Measurements from ENCODE around the gene KRTAP10-1.
"Not testable (repeated sequence)": the region's sequence is repeated elsewhere in the genome, so short reads cannot be mapped to it uniquely, and the experiment has no call there.

KRTAP10-1 gene

DNA sequence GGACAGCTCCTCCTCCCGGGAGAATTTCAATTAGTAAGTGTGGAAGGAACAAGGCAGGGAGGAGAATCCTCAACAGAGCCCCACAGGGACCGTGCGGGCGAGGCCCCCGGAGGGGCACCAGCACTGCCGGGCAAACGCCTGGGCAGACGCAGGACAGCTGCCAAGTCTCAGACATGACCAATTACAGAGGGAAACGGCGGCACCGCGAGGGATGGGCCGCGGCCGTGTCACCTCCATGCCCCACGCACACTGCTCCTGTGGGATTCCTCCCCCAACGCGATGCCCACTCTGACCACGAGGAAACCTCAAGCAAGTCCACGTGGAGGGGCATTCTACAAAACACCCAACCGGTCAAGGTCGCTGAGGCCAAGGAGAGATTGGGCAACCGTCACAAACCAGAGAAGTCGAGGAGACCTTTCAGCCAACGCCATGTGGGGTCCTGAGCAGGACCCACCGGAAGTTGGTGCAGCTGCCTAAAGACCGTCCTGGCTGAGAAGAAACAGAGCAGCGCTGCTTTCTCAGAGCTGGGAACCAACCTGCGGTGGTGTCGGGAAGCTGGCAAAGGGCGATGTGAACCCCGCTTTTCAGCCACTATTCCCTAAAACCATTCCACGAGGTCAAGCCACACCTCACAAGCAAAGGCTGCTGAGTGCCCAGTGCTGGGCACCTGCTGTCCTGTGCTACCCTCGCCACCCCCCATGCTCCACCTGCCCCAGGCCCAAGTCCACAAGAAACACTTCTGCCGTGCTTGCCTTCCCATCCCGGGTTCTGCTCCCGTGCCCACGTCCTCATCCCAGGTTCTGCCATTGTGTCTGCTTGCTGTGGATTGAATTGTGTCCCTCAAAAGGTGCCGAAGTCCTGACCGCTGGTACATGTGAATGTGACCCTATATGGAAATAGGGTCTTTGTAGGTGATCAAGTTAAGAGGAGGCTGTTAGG lies 32.1 kb upstream of the KRTAP10-1 start:
- no peak for DNase-seq
- in situ Hi-C loops (cut with MboI; ENCODE audit: low pct_unique_long_range_greater_than_20kb, low sequenced_read_pairs), result loop anchor here (25.0 kb wide), 1 partner anchor 110 kb away; the partner anchor contains the start of gene LRRC3

DNA sequence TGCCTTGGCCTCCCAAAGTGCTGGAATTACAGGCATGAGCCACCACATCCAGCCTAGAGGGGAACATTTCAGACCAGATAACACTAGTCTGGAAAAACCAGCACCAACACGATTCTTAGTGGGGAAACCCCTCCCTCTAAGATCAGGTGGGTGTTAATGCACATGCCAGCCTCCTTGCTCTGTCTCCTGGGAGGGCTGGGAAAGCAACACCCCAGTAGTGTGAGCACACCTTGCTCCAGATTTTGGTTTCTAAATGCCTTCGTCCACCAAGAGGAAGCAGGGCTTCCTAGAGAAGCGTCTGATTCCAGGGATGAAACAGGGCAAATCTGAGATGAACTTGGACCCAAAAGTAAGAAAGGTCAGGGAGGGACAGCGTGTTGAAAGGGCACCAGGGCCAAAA lies 31.3 kb upstream of the KRTAP10-1 start:
- in situ Hi-C loops (cut with MboI; ENCODE audit: low pct_unique_long_range_greater_than_20kb, low sequenced_read_pairs), result loop anchor here (25.0 kb wide), 1 partner anchor 109 kb away; the partner anchor contains the start of gene LRRC3
- no peak for DNase-seq

DNA sequence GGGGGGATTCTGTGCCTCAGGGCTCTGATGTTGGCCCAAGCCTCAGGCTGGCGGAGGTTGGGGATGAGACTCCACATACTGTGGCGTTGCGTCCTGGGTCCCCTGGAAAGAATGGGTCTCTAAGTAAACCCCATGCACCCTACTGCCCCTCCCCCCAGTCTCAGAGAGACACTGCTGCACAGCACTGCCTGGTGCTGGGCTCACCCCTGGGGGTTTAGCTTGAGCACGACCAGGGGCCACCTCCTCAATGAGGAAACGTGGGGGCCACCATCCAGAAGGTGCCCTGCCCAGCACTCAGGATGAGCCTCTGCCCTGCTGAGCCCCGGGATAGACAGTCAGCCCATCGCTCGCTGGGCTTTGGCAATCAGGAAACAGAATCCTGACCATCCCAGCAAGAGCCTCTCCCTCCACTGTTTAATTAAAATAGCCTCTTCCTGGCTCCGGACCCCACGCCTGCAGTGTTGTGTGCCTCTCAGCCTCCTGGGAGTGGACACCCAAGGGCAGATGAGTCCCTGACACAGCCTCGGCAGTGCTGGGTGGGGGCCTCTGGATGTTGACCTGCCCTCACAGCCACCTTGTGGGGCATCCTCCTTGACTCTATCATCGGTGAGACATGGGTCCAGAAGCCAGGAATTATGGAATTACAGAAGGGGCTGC lies 30.0 kb upstream of the KRTAP10-1 start:
- in situ Hi-C loops (cut with MboI; ENCODE audit: low pct_unique_long_range_greater_than_20kb, low sequenced_read_pairs), result loop anchor here (25.0 kb wide), 1 partner anchor 108 kb away; the partner anchor contains the start of gene LRRC3
- DNase-seq, result no peak

DNA sequence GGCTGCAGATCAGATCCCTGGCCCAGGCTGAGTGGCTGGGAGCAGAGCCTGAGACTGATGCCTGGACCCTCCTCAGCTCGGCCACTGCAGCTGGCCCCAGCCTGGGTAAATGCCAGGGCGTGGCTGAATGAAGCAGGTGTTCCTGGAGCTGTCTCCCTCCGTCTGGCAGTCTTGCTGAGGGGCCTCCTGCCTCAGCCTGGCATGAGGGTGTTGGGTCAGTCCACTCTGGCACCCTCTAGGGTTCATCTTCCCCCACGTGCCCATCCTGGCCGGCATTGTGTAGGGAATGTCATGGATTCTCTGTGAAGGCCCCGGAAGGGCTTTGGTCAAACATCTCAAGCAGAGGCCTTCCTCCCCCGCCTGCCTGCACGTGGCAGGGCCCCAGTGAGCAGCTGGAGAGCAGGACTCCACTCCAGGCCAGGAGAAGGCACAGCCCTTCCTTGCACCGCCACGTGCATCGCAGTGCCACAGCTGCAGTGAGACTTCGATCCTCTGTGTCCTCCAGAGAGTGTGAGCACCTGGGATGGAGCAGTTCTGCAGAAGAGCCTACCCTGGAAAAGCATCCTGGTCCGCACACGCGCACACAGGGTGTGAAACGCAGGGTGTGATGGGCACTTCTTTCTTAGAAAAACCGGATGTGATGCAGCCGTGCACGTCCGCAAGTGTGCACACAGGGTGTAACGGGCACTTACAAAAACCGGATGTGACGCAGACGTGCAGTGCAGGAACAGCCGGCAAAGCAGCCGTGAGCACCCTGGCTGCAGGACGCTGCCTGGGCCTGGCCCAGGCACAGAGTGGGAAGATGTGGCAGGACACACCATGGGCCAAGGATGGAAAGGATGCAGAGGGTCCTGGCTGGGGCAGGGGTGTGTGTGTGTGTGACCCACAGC lies 28.9 kb upstream of the KRTAP10-1 start:
- in situ Hi-C loops (cut with MboI; ENCODE audit: low pct_unique_long_range_greater_than_20kb, low sequenced_read_pairs), result loop anchor here (25.0 kb wide), 1 partner anchor 107 kb away; the partner anchor contains the start of gene LRRC3
- no peak for DNase-seq

DNA sequence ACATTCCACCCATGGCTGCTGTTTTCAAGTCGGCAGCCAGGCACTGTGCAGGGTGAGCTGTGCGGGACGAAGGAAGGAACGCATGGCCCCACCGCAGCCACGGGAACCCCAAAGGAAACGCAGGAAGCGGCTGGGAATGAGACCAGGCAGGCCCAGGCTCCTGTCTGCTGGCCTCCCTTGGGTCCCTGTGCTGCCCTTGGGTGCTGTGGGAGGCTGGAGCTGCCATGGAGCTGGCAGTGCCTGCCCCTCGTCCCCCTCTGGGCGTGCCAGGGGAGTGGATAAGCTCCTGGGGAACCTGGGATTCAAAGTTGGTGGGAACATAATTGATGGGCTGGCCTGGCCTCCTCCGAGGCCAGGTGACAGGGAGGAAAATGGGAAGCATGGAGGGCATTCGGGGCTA lies 28.3 kb upstream of the KRTAP10-1 start:
- in situ Hi-C loops (cut with MboI; ENCODE audit: low pct_unique_long_range_greater_than_20kb, low sequenced_read_pairs), result loop anchor here (25.0 kb wide), 1 partner anchor 106 kb away; the partner anchor contains the start of gene LRRC3
- DNase-seq, result no peak

DNA sequence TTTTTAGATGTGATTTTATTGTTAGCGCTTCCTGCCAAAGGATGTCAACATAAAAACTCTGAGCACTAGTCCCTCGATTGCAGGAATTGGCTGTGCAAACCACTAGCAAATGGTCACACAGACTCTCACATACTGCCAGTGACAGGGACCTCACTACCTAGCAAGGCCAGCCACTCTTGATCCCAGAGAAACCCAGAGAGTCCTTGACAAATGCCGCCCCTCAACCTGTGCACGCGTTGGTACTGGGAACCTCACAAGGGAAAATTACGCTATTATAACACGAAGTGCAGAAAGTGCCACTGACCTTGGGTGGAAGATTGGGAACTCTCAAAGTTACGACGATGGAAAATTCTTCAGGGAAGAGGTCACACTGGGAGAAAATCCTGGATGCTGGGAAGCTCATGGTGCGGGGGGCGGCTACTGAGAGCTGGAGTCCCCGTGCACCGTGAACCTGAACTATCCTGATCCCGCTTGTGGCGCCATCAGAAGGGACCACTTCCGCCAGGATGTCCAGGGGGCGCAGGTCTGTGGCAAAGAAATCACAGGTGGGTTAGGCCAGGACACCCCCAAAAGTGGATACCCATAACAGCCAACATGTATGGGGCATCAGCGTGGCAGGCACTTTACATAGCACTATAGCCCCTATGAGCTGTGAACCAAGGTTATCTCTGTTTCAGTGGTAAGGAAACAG lies 27.6 kb upstream of the KRTAP10-1 start:
- DNase-seq, result no peak
- in situ Hi-C loops (cut with MboI; ENCODE audit: low pct_unique_long_range_greater_than_20kb, low sequenced_read_pairs), result loop anchor here (25.0 kb wide), 1 partner anchor 105 kb away; the partner anchor contains the start of gene LRRC3

DNA sequence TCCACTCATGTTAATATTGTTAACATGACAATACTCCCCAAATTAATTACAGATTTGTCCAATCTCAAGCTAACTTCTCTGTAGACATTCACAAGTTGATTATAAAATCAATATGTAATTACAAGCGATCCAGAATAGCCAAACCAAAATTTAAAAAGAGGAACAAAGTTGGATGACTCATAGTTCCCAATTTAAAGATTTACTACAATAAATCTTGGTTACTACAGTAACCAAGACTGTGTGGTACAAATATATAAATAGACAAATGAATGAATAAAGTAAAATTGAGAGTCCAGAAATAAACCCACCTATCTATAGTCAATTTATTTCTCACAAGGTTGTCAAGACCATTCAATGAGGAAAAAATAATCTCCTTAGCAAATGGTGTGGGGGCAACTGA lies 26.4 kb upstream of the KRTAP10-1 start:
- in situ Hi-C loops (cut with MboI; ENCODE audit: low pct_unique_long_range_greater_than_20kb, low sequenced_read_pairs), result loop anchor here (25.0 kb wide), 1 partner anchor 104 kb away; the partner anchor contains the start of gene LRRC3

DNA sequence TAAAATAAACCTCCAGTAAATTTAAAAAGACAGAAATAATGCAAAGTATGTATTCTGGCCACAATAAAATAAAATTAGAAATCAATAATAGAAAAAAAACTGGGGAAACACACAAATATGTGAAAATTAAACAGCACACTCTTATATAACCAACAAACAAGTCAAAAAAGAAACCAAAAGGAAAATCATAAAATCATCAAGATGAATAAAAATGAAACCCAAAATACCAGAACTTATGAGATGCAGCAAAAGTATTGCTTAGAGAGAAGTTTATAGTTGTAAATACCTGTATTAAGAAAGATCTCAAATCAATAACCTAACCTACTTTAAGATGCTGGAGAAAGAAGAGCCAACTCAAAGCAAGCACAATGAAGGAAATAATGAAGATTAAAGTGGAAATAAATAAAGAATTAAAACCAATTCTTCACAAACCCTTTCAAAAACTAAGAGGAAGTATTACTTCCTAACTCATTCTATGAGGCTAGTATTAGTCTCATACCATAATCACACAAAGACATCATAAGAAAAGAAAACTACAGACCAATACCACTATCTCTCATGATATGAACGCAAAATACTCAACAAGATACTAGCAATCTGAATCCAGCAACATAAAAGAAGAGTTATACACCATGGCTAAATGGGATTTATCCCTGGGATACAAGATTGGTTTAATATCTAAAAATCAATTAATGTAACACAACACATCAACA lies 25.0 kb upstream of the KRTAP10-1 start:
- in situ Hi-C loops (cut with MboI; ENCODE audit: low pct_unique_long_range_greater_than_20kb, low sequenced_read_pairs), result loop anchor here (25.0 kb wide), 1 partner anchor 103 kb away; the partner anchor contains the start of gene LRRC3
- no peak for DNase-seq

More for the DNA sequence above, 26.4 kb upstream of the KRTAP10-1 start:
- peak; percentile 79 for DNase-seq

DNA sequence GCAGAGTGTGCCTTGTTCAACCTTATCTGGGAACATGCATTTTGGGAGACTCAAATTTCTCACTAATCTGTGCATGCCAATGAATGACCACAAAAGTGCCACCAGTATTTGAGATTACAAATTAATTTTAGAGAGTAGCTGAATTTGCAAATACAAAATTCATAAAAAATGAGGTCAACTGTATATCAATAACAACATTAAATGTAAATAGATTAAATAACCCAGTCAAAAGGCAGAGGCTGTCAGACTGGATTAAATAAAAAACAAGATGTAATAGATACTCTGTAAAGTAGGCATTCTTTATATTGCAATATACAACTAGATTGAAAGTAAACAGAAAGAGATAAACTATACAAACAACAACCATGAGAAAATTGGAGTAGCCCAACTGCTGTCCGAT lies 24.1 kb upstream of the KRTAP10-1 start:
- DNase-seq, result no peak
- in situ Hi-C loops (cut with MboI; ENCODE audit: low pct_unique_long_range_greater_than_20kb, low sequenced_read_pairs), result loop anchor here (25.0 kb wide), 1 partner anchor 102 kb away; the partner anchor contains the start of gene LRRC3

DNA sequence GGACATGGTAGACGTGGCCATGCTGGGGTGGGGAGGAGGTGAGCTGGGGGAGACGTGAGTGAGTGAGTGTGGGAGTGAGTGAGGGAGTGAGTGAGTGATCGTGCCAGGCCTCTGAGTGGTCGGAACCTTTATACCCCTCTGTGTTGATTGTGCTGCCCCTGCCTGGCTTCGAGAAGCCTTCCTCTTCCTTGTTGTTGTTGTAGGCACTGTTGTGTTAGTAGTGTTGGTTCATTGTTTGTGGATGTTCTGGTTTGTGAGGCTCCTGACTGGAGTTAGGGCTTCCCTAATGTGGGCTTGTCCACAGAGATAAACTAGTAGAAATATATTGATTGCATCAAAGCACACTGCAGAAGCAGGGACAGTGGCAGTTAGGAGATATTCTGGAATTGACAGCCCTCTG lies 18.7 kb upstream of the KRTAP10-1 start, which contains the start of gene KRTAP10-3:
KRTAP10-3 (minus strand) TSS at position 101 of the 400 bp plus-strand sequence; CDS start at position 21, 80 bp downstream.
- in situ Hi-C loops (cut with MboI; ENCODE audit: low pct_unique_long_range_greater_than_20kb, low sequenced_read_pairs), result loop anchor here (25.0 kb wide), 1 partner anchor 96 kb away; the partner anchor contains the start of gene LRRC3
- no peak for DNase-seq

DNA sequence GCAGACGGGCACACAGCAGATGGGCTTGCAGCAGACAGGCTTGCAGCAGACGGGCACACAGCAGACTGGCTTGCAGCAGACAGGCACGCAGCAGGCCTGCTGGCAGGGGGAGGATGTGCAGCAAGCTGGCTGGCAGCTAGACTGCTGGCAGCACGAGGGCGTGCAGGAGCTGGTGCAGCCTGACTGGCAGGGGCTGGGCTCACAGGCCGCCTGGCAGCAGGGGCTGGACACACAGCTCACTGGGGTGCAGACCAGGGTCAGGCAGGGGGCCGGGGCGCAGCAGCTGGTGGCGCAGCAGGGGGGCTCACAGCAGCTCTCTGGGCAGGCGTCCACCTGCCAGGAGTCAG lies 18.3 kb upstream of the KRTAP10-1 start:
- not testable (repeated sequence) for DNase-seq
- in situ Hi-C loops (cut with MboI; ENCODE audit: low pct_unique_long_range_greater_than_20kb, low sequenced_read_pairs), result loop anchor here (25.0 kb wide), 1 partner anchor 96 kb away; the partner anchor contains the start of gene LRRC3

DNA sequence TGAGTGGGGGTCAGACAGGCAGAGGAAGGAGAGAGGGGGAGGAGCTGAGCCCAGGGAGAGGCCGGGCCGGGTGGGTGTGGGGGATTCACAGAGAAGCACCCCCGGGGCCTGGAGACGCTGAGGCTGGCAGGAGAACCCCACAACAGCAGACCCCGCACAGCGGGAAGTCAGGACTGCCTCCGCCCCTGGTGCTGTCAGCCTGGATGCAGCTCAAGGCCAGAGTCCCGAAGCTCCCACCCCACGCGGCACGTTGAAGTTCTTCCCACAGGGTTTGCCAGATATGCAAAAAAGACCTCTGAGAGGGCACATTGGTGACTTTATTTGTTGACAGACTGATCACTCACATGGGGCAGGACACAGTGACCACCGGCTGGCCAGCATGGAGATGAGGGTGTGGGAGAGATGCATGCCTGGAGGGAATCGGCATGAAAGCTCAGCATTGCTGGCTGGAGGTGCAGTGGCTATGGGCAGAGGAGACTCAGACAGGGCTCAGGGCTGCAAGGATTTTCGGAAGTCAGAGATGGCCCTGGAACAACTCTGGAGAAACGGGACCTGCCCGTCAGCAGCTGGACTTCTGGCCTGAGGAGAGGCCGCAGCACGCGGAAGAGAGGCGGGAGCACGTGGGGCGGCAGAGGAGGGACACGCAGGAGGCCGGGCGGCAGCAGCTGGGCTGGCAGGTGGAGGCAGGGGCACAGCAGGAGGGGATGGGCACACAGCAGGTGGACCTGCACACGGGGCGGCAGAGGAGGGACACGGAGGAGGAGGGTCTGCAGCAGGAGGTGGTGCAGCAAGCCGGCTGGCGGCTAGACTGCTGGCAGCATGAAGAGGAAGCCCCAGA lies 17.7 kb upstream of the KRTAP10-1 start:
- DNase-seq, result no peak
- in situ Hi-C loops (cut with MboI; ENCODE audit: low pct_unique_long_range_greater_than_20kb, low sequenced_read_pairs), result loop anchor here (25.0 kb wide), 1 partner anchor 95 kb away; the partner anchor contains the start of gene LRRC3

DNA sequence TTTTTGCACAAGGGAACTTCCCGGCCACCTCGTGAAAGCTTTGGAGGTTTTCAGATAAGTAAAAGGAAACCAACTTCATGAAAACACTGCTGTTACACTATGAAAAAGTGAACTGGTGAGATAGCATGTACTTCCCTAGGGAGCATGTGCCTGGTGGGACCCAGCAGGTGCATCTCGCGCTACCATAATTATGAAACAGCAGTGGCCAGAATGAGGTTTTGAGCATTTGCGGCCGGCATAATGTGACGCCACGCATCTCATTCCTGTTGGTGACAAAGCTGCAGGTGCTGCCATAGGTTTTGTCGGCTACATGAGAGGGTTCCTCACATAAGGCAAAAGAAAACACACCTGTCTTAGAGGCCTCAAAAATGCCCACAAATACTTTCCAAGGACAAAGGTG lies 16.9 kb upstream of the KRTAP10-1 start:
- DNase-seq, result no peak
- in situ Hi-C loops (cut with MboI; ENCODE audit: low pct_unique_long_range_greater_than_20kb, low sequenced_read_pairs), result loop anchor here (25.0 kb wide), 1 partner anchor 95 kb away; the partner anchor contains the start of gene LRRC3

DNA sequence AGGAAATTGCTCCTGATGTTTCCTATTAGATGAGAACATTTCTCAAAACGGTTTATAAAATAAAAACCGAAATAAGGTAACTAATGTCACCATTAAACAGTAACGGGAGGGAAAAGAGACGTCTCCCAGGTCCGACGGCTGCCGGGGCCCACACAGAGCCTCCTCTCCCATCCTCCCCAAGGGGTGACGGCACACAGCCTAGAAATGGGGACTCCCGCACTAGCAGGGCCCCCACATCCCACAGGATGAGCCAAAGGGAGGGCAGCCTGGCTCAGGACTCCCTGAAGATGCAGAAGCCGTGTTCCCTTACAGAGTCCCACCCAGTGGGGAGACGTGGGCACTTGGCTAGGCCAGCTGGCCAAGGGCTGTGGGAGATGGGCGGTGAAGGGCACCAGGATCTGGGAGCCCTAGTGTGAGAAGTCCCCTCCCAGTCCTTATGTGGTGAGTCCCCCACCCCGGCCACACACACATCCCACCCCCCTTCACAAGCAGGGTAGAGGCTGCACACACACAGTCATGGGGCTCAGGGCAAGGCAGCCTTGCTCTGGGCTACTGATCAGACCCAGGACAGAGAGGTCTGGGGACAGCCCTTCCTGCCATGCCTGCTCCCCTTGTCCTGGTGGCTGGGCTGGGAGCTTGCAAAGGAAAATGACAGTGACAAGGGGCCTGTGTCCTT lies 15.3 kb upstream of the KRTAP10-1 start:
- in situ Hi-C loops (cut with MboI; ENCODE audit: low pct_unique_long_range_greater_than_20kb, low sequenced_read_pairs), result loop anchor here (25.0 kb wide), 1 partner anchor 93 kb away; the partner anchor contains the start of gene LRRC3
- no peak for DNase-seq

DNA sequence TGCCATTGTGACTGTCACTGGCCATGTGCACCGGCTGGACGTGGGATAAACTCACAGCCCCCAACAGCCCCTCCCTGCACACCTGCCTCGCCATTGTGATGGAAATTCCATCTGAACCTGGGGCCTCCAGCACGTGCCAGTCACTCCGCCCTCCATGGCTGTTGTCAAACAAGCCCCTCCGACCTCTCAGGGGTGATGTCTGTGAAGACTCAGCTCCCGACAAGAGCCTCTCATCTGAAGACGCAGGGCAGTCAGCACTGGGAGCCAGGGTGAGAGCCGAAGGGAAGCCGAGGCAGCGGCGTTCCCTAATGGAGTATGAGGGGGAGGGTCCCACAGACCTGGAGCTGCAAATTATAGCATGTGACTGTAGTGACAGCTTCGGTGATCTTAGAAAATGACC lies 12.7 kb upstream of the KRTAP10-1 start:
- in situ Hi-C loops (cut with MboI; ENCODE audit: low pct_unique_long_range_greater_than_20kb, low sequenced_read_pairs), result loop anchor here (25.0 kb wide), 1 partner anchor 90 kb away; the partner anchor contains the start of gene LRRC3
- no peak for DNase-seq

DNA sequence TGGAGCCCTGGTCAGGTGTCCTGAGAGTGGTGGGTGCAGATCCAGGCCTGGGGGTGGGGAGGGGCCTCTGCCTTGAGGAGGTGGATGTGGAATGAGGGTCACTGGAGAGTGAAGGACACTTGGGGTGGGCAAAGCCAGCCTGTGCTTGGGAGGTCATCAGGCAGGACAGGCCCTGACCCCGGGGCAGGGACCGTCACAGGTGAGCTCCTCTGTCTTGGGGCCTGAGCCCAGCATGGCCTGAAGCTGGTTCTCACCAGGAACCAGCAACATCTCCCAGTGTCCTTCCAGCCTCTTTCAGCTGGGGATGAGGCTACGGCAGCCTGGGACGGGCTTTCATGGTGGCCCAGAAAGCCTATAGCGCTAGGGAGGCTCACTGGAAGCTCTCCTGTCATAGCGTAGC lies 12.1 kb upstream of the KRTAP10-1 start:
- no peak for DNase-seq
- in situ Hi-C loops (cut with MboI; ENCODE audit: low pct_unique_long_range_greater_than_20kb, low sequenced_read_pairs), result loop anchor here (25.0 kb wide), 1 partner anchor 90 kb away; the partner anchor contains the start of gene LRRC3
